ENCODE data around the gene RPS27. TPM values are rescaled to one million over a fixed set of nuclear protein-coding genes. Genes with fewer than 3 reads are reported as not detected.

Gene RPS27
- total and polyA plus RNA-seq, 2 of the 13 experiments (the other 11 are each of a cell fraction or from before 2014, with no cell fraction given), result 3,737 to 9,964 TPM

- TF ChIP-seq SIN3B (IDR thresholded peaks at IDR 0.05; ENCODE audit: low read length) (no peak), ELF3 (CRISPR knock-in tag; IDR thresholded peaks at IDR 0.05) (no peak), SP1 (IDR thresholded peaks at IDR 0.05) (no peak), SP1 (CRISPR knock-in tag; IDR thresholded peaks at IDR 0.05) (no peak), HIC2 (CRISPR knock-in tag; IDR thresholded peaks at IDR 0.05; ENCODE audit: low read depth) (0 out of 2 replicates have a peak, but pooled peaks have one; percentile 48), ZFAT (CRISPR knock-in tag; conservative IDR thresholded peaks at IDR 0.05) (no peak), ZBTB4 (CRISPR knock-in tag; IDR thresholded peaks at IDR 0.05; ENCODE audit: borderline replicate concordance) (no peak), TRAFD1 (CRISPR knock-in tag; IDR thresholded peaks at IDR 0.05; ENCODE audit: borderline replicate concordance) (0 out of 2 replicates have a peak, but pooled peaks have one; percentile 83), ZNF703 (CRISPR knock-in tag; IDR thresholded peaks at IDR 0.05; ENCODE audit: borderline replicate concordance) (no peak), POLR2A (IDR thresholded peaks at IDR 0.05; ENCODE audit: insufficient read depth in 1 of 2, low read depth in 2 of 2, low read length in 2 of 2) (peak; percentile 57), SP140L (CRISPR knock-in tag; IDR thresholded peaks at IDR 0.05; ENCODE audit: borderline replicate concordance) (no peak), ARNTL (CRISPR knock-in tag; IDR thresholded peaks at IDR 0.05) (0 out of 2 replicates have a peak, but pooled peaks have one; percentile 74), ZBTB7B (CRISPR knock-in tag; IDR thresholded peaks at IDR 0.05) (0 out of 2 replicates have a peak, but pooled peaks have one; percentile 16), LCORL (IDR thresholded peaks at IDR 0.05) (no peak), LCORL (CRISPR knock-in tag; IDR thresholded peaks at IDR 0.05) (peak; percentile 35; the same call in 1 of the 2 replicates), KDM2A (CRISPR knock-in tag; IDR thresholded peaks at IDR 0.05; ENCODE audit: borderline replicate concordance, low read depth) (peak; percentile 74; the same call in 1 of the 2 replicates), ZNF343 (CRISPR knock-in tag; IDR thresholded peaks at IDR 0.05) (0 out of 2 replicates have a peak, but pooled peaks have one; percentile 14)
These were observed 44.6 kb upstream of the RPS27 start (continued) for GRCh38 chr1:153945795-153946621.
